Thymus (tissue), 11 donors: Measurements from ENCODE around the gene PROSER3. TPM values are rescaled to one million over a fixed set of nuclear protein-coding genes. Genes with fewer than 3 reads are reported as not detected.

ENCODE experiments used
- DNase-seq, 9 donors: peaks; one replicate each; pipeline ENCODE4 v3.0.0-alpha.2; 2013; ENCODE audit warnings: low spot score in 9 of 9, low read depth in 6 of 9, missing footprints in 1 of 9
- H3K27ac ChIP-seq, 2 donors: one replicate each; pipeline ENCODE4 v1.5.1; 2013; ENCODE audit warnings: control low read depth in 1 of 2, low read depth in 1 of 2, low read length in 1 of 2, mild to moderate bottlenecking in 1 of 2, moderate library complexity in 1 of 2
- H3K27me3 ChIP-seq, 2 donors: one replicate each; pipeline ENCODE4 v1.5.1; 2013; ENCODE audit warnings: low read length in 1 of 2; ENCODE audit not compliant: control insufficient read depth in 2 of 2, insufficient read depth in 1 of 2
- H3K36me3 ChIP-seq, 2 donors: one replicate each; pipeline ENCODE4 v1.5.1; 2013; ENCODE audit warnings: low read length in 1 of 2, mild to moderate bottlenecking in 1 of 2, moderate library complexity in 1 of 2; ENCODE audit not compliant: control insufficient read depth in 2 of 2, insufficient read depth in 2 of 2
- H3K4me1 ChIP-seq, 2 donors: one replicate each; pipeline ENCODE4 v1.5.1; 2013; ENCODE audit warnings: low read length in 2 of 2; ENCODE audit not compliant: control insufficient read depth in 2 of 2, insufficient read depth in 2 of 2
- H3K4me3 ChIP-seq, 2 donors: one replicate each; pipeline ENCODE4 v1.5.1; 2013; ENCODE audit warnings: low read length in 2 of 2, control low read depth in 1 of 2, mild to moderate bottlenecking in 1 of 2
- H3K9me3 ChIP-seq, 2 donors: one replicate each; pipeline ENCODE4 v1.5.1; 2013; ENCODE audit warnings: low read length in 1 of 2, mild to moderate bottlenecking in 1 of 2; ENCODE audit not compliant: control insufficient read depth in 2 of 2, insufficient read depth in 1 of 2
- WGBS: extraction: QIAGEN DNeasy Blood & Tissue Kit; methylation state at CpG from one replicate; pipeline ENCODE4 v1.1.7; 2013; 5-methylcytosine and 5-hydroxymethylcytosine counted together
- polyA plus RNA-seq: library from polyadenylated mRNA; stranded (reverse); fragments of 200-250 nt; gene quantifications from one replicate; pipeline ENCODE4 v1.2.3, GENCODE V29; 2013
- total RNA-seq: library from RNA; stranded (reverse); fragments of 120-200 nt; gene quantifications from one replicate; pipeline ENCODE4 v1.2.4, GENCODE V29; 2013
- donor health status: healthy.

Gene PROSER3
- total and polyA plus RNA-seq, 2 donors = 2.0 to 10.0 TPM

DNA sequence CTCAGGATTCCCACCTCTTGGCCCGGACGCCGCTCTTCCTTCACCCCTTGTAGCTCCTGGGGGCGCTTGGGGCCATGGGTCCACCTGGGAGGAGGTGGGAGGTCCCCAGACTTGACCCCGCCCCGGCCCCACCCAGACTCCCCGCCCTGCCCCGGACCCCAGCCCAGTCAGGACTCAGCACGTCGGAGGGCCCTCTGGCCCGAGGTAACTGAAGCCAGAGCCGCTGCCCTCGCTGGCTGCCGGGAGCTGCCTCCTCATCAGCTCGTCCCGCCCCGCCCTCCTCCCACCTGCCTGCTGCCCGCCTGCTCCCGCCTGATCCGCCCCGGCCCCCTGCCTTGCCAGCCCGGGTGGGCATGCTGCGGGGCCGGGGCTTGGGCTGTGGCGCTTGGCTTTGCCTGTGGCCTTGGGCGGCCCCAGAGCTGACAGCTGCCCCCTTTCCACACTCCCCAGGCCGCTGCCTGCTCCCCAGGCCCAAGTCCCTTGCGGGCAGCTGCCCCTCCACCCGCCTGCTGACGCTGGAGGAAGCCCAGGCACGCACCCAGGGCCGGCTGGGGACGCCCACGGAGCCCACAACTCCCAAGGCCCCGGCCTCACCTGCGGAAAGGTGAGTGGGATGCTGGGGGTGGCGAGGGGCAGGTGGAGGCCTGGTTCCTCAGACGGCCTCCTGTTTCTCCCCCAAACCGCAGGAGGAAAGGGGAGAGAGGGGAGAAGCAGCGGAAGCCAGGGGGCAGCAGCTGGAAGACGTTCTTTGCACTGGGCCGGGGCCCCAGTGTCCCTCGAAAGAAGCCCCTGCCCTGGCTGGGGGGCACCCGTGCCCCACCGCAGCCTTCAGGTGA is 26.7 kb downstream of the PROSER3 start:
- H3K36me3 ChIP-seq = peaks cover 31 to 81% of the 10 kb centered on the region in 2 donors

DNA sequence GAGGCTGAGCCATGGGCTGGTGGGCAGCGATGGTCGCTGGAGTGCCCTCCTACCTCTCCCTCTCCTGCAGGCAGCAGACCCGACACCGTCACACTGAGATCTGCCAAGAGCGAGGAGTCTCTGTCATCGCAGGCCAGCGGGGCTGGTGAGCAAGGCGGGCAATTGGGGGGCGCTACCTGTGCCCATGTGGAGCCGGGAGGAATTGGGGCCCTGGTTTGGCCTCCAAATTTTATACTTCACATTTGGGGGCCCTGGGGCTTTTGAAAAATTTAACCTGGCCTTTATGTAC is 27.3 kb downstream of the PROSER3 start:
- no peak for DNase-seq
- Histone ChIP-seq H3K27me3 (no peaks in the 10 kb centered on the region), H3K9me3 (no peaks in the 10 kb centered on the region), H3K4me3 (no peak overlapping the region), H3K27ac (no peak overlapping the region), H3K36me3 (peaks cover 27 to 75% of the 10 kb centered on the region in 2 donors), H3K4me1 (no peaks in the 10 kb centered on the region)
- WGBS = 98% methylated on average over 10 of the region's 10 CpGs

More for the DNA sequence above, 26.7 kb downstream of the PROSER3 start:
- Histone ChIP-seq H3K27ac (no peak overlapping the region), H3K4me1 (no peaks in the 10 kb centered on the region), H3K4me3 (no peak overlapping the region), H3K27me3 (no peaks in the 10 kb centered on the region), H3K9me3 (no peaks in the 10 kb centered on the region)
- no peak for DNase-seq
- WGBS = 90% methylated on average over 45 of the region's 45 CpGs

- 97% methylated on average over 31 of the region's 31 CpGs for WGBS
- H3K27ac ChIP-seq = no peak overlapping the region
- peaks cover 22 to 63% of the 10 kb centered on the region in 2 donors for H3K36me3 ChIP-seq
- H3K27me3 ChIP-seq = no peaks in the 10 kb centered on the region
- DNase-seq = no peak
- no peaks in the 10 kb centered on the region for H3K4me1 ChIP-seq
- H3K4me3 ChIP-seq = no peak overlapping the region
- H3K9me3 ChIP-seq = no peaks in the 10 kb centered on the region
Observed at GRCh38 chr19:35786299-35787160, 28.6 kb downstream of the PROSER3 start.

- no peak overlapping the region for H3K27ac ChIP-seq
- H3K27me3 ChIP-seq = no peaks in the 10 kb centered on the region
- H3K36me3 ChIP-seq = peaks cover 17 to 55% of the 10 kb centered on the region in 2 donors
- no peaks in the 10 kb centered on the region for H3K9me3 ChIP-seq
- no peaks in the 10 kb centered on the region for H3K4me1 ChIP-seq
- no peak overlapping the region for H3K4me3 ChIP-seq
- WGBS = 98% methylated on average over 15 of the region's 15 CpGs
- DNase-seq = no peak
Observed at GRCh38 chr19:35787227-35787799, 29.3 kb downstream of the PROSER3 start.

DNA sequence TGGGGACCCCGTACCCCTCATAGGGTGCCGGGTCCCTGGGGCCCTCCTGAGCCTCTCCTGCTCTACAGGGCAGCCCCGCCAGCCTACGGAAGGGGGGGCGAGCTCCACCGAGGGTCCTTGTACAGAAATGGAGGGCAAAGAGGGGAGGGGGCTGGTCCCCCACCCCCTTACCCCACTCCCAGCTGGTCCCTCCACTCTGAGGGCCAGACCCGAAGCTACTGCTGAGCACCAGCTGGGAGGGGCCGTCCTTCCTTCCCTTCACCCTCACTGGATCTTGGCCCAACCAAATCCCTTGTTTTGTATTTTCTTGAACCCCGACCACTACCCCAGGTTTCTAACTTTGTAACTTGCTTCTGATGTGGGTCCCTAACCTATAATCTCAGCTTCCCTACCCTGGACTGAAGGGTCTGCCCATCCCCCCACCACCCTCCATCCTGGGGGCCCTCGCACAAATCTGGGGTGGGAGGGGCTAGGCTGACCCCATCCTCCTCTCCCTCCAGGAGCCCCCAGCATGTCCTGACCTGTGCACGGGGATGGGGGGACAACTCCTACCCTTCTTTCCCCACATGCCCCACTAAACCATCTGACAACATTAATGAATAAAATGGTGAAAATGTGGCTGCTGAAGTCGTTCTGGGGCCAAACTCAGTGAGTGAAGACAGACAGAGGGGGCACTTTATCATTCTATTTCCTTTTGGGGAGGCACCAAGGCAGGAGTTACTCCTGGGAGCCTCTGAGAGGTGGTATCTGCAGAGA is 30.4 kb downstream of the PROSER3 start:
- Histone ChIP-seq H3K4me1 (no peaks in the 10 kb centered on the region), H3K36me3 (peaks cover 8 to 44% of the 10 kb centered on the region in 2 donors), H3K27ac (no peak overlapping the region), H3K27me3 (no peaks in the 10 kb centered on the region), H3K4me3 (no peak overlapping the region), H3K9me3 (no peaks in the 10 kb centered on the region)
- DNase-seq = no peak
- WGBS = 93% methylated on average over 12 of the region's 12 CpGs

DNA sequence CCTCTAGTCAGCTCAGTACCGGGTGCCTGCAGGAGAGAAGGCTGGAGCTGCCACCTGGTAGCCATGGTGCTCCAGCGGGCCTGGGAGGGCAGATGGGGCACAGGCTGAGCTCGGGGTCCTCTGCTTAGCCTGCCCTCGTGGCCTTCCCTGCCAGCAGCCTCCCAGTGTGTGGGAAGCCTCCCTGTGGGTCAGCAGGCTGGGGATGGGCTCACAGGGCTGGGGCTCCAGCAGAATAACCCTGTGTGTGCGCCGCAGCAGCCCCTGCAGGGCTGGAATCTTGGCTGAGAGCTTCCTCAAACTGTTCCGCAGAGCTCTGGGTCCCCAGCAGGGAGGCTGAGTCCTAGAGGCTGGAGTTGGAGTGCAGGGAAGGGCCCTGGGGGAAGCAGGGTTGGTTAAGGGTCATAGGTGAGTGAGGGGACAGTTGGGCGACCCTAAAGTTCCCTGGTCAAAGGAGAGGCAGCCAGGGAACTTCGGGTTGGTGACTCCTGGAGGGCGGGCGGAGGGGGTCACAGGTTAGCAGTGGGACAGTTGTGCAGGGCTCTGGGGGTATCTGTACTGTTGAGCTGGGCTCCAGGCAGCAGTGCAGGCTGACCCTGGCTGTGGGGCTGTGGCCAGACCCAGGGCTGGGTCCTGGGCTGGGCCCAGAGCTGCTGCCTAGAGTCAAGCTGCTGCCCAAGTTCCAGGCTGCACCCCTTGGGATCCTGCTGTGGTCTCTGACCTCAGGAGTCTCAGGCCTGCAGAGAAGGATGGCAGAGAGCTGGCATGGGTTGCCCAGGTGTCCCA is 31.4 kb downstream of the PROSER3 start:
- Histone ChIP-seq H3K9me3 (no peaks in the 10 kb centered on the region), H3K4me3 (no peak overlapping the region)
- WGBS = 94% methylated on average over 11 of the region's 11 CpGs

GRCh38 chr19:35789978-35790944 is 32.3 kb downstream of the PROSER3 start:
- Histone ChIP-seq H3K27me3 (peaks cover 0 to 1% of the 10 kb centered on the region in 2 donors), H3K36me3 (peaks cover 8 to 26% of the 10 kb centered on the region in 2 donors), H3K9me3 (no peaks in the 10 kb centered on the region), H3K4me1 (no peaks in the 10 kb centered on the region), H3K4me3 (no peak overlapping the region), H3K27ac (no peak overlapping the region)
- no peak for DNase-seq
- 96% methylated on average over 19 of the region's 19 CpGs for WGBS

More for the DNA sequence above, 31.4 kb downstream of the PROSER3 start:
- DNase-seq = no peak
- Histone ChIP-seq H3K36me3 (peaks cover 8 to 34% of the 10 kb centered on the region in 2 donors), H3K4me1 (no peaks in the 10 kb centered on the region), H3K27ac (no peak overlapping the region), H3K27me3 (no peaks in the 10 kb centered on the region)
